ENCODE measurements around the gene HOXB2. TPM values are rescaled to one million over a fixed set of nuclear protein-coding genes. Genes with fewer than 3 reads are reported as not detected.

The HOXB2 gene
- total and polyA plus RNA-seq, 9 of the 15 experiments (the other 6 are each of a cell fraction or from before 2014, with no cell fraction given), result 2.1 to 97.7 (median 21.2) TPM

GRCh38 chr17:48517478-48517877, 27.4 kb downstream of the HOXB2 start (continued):
- TF ChIP-seq, protein P1, sequence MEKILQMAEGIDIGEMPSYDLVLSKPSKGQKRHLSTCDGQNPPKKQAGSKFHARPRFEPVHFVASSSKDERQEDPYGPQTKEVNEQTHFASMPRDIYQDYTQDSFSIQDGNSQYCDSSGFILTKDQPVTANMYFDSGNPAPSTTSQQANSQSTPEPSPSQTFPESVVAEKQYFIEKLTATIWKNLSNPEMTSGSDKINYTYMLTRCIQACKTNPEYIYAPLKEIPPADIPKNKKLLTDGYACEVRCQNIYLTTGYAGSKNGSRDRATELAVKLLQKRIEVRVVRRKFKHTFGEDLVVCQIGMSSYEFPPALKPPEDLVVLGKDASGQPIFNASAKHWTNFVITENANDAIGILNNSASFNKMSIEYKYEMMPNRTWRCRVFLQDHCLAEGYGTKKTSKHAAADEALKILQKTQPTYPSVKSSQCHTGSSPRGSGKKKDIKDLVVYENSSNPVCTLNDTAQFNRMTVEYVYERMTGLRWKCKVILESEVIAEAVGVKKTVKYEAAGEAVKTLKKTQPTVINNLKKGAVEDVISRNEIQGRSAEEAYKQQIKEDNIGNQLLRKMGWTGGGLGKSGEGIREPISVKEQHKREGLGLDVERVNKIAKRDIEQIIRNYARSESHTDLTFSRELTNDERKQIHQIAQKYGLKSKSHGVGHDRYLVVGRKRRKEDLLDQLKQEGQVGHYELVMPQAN (IDR thresholded peaks at IDR 0.05; ENCODE audit: borderline replicate concordance), result no peak
- TF ChIP-seq SPI1 (IDR thresholded peaks at IDR 0.05; ENCODE audit: borderline replicate concordance, low read depth, low read length), result peak; percentile 28; the same call in 1 of the 2 replicates

DNA sequence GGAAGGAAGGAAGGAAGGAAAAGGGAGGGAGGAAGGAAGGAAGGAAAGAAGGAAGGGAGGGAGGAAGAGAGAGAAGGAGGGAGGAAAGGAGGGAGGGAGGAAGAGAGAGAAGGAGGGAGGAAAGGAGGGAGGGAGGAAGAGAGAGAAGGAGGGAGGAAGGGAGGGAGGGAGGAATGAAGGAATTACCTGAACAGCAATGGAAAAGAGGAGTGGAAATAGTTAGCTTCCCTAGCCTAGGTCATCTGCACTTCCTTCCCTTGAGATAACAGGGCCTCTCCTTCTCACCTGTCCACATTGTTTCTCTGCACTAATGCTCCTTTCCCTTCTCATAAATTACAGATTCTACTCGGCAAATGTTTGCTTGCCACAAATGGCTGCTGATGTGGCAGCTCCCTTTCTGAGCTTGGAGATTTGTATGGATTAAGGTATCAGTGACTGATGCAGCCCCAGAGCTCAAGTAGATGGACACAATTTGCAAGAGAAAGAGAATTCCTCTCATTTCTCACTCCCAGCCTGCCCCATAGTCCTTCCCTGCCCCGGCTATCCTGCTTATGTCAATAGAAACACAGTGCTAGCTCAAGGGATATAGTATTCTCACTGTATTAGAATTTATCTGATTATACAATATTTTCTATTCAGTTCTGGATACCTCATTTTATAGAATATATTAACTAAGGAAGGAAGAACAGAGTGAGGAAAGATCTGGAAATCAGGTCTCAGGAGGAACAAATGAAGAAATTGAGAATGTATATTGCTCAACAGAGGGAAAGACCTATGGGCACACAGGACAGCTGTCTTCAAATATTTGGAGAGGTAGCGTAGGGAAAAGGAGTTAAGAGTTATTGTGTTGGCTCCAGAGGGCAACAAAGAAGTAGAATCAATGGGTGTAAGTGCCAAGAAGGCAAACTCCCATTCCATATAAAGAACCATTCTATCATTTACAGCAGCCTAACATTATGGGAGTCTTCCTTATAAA, 28.7 kb downstream of the HOXB2 start:
- Histone ChIP-seq H3K27ac (ENCODE audit: extremely low read depth, low read depth, low read length) (no peak overlapping the region), H2AFZ (ENCODE audit: low read depth, low read length) (no peak overlapping the region), H3K9me1 (ENCODE audit: control insufficient read depth, insufficient read depth, low read length) (no peaks in the 10 kb centered on the region), H4K20me1 (replicated peaks; ENCODE audit: control insufficient read depth, insufficient read depth, low read length) (no peaks in the 10 kb centered on the region), H3K36me3 (ENCODE audit: control insufficient read depth, insufficient read depth, low read length) (no peaks in the 10 kb centered on the region), H3K9me3 (replicated peaks; ENCODE audit: control insufficient read depth, insufficient read depth, low read depth, low read length) (no peaks in the 10 kb centered on the region), H3K79me2 (ENCODE audit: control insufficient read depth, insufficient read depth, low read length) (no peaks in the 10 kb centered on the region), H3K4me3 (no peak overlapping the region), H3K4me1 (replicated peaks in 1 of 2; ENCODE audit: control insufficient read depth in 2 of 2, insufficient read depth in 2 of 2, low read length in 2 of 2) (peaks cover 0 to 33% of the 10 kb centered on the region in 2 experiments; a peak in 4 of 5 replicates), H3K4me2 (ENCODE audit: insufficient read depth, low read length) (no peak overlapping the region), H3K9ac (ENCODE audit: insufficient read depth in 1 of 2, low read depth in 2 of 2, low read length in 2 of 2) (0 out of 4 replicates have a peak overlapping the region, but pooled peaks of 1 of the 2 experiments have one; percentile 1), H3K27me3 (ENCODE audit: control insufficient read depth in 2 of 2, insufficient read depth in 2 of 2, low read length in 2 of 2) (no peaks in the 10 kb centered on the region)
- peak; percentile 58 for TF ChIP-seq ZNF512 (tag; IDR thresholded peaks at IDR 0.05)
- TF ChIP-seq CEBPG (CRISPR knock-in tag; IDR thresholded peaks at IDR 0.05), result no peak
- TF ChIP-seq CEBPG (tag; conservative IDR thresholded peaks at IDR 0.05 in 1 of 2, IDR thresholded peaks at IDR 0.05 in 1 of 2), result 0 out of 4 replicates have a peak, but pooled peaks of 1 of the 2 experiments have one; percentile 13
- no peak for TF ChIP-seq TCF7L2 (IDR thresholded peaks at IDR 0.05; ENCODE audit: low read depth, low read length)
- BruUV-seq (replicated peaks), result no TSS peak
- no peak for ATAC-seq
- intact Hi-C loops (cut with micrococcal nuclease) (no loop called here), in situ Hi-C loops (cut with MboI) (no loop called here)
- POLR2A ChIA-PET, result interaction anchor here (0.7 to 2.1 kb wide), 3 partner anchors 9 to 106 kb away, joined by 3 to 9 read pairs (median 5); no protein-coding TSS in a partner anchor
- WGBS (ENCODE audit: insufficient coverage, low coverage, missing lambda C conversion rate), result 52% methylated on average over 3 of the region's 3 CpGs
- DNase-seq (ENCODE audit: extremely low read depth in 1 of 4, low spot score in 3 of 4), result no peak
- CTCF ChIA-PET (ENCODE audit: low intra/inter-chr PET ratio), result no interaction called here
- FAIRE-seq, result no peak
